NCI-H2029 (cell line): ENCODE data around the gene RAD51.

Experiments
- DNase-seq: peaks from one replicate; lab custom pipeline; 2025; lab: John Stamatoyannopoulos, UW

The RAD51 gene

DNA sequence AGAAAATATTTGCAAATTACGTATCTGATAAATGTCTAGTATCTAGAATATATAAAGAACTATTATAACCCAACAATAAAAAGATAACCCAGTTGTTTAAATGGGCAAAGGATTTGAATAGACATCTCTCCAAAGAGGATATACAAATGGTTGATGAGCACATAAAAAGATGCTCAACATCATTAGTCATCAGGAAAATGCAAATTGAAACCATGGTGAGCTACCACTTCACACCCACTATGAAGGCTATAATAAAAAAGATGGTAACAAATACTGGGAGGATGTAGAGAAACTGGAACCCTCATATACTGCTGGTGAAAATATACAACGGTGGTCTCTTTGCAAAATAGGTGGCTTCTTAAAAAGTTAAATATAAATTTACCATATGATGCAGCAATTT lies 28.0 kb downstream of the RAD51 start:
- no peak for DNase-seq

DNA sequence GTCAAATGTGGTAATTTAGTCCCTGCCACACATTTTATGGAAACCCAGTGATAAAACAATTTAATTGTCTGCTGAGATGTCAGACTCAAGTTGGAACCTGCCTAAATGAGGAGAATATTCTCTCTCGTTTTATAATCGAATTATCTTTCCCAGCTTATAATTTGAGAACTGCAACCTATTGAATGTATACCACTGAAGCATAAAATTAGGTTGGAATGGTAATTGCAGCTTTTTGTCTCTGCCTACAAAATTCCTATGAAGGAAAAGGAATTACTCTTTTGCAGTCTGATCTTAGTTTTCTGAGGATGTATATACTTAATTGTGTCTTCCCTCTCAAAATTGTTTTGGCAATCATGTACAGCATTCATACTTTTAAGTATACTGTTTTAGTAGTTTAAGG lies 28.9 kb downstream of the RAD51 start:
- DNase-seq: no peak

DNA sequence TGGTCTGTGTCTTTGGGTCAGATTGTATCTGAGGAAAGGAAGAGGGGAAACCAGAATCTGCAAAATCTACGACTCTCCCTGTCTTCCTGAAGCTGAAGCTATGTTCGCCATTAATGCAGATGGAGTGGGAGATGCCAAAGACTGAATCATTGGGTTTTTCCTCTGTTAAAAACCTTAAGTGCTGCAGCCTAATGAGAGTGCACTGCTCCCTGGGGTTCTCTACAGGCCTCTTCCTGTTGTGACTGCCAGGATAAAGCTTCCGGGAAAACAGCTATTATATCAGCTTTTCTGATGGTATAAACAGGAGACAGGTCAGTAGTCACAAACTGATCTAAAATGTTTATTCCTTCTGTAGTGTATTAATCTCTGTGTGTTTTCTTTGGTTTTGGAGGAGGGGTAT lies 36.1 kb downstream of the RAD51 start:
- DNase-seq: no peak

DNA sequence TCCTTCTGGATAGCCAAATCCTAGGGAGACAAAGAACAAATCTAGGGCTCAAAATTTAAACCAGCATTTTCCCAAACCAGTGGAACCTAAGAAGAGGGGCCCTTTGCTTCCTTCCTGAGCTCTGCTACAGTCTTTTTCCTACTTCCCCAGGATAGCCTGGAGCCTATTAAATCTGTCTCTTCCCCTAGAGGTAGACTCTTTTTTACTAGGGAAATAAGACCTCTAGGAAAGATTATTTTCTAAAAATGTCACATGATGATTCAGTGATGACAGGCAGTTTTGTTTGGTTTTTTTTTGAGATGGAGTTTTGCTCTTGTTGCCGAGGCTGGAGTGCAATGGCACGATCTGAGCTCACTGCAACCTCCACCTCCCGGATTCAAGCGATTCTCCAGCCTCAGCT lies 41.6 kb downstream of the RAD51 start:
- DNase-seq: no peak

DNA sequence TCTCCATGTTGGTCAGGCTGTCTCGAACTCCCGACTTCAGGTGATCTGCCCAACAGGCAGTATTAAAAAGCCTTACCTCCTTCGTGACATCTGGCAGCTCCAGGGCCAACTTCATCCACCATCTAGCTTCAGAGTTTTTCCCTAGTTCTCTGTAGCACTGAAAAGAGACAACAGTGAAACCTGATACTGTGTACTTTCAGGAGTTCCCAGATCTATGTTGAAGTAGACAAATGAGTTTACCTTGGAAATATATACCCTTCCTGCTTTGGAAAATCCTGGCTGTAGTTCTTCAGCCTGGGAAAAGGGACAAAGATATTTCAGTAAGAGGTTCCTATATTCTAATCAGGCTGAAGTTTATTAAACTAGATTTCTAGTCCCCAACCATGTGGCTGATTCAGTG lies 42.1 kb downstream of the RAD51 start:
- DNase-seq: no peak

DNA sequence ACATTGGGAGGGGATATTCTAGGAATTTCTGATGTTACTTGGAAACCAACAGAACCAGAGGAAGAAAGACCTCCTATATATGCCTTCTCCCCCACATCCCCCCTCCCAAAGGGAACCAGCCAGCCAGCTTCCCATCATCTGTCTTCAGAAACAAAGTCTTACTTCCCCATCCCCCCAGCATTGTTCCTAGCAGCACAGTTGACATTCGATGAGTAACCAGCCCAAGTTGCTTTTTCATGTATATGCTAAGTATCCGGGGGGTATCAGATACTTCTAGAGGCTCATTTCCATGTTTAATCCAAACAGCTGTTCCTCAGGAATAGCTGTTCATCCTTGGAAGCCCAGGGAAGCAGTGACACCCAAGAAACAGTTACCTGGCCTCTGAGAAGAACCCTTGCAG lies 44.1 kb downstream of the RAD51 start:
- no peak for DNase-seq

DNA sequence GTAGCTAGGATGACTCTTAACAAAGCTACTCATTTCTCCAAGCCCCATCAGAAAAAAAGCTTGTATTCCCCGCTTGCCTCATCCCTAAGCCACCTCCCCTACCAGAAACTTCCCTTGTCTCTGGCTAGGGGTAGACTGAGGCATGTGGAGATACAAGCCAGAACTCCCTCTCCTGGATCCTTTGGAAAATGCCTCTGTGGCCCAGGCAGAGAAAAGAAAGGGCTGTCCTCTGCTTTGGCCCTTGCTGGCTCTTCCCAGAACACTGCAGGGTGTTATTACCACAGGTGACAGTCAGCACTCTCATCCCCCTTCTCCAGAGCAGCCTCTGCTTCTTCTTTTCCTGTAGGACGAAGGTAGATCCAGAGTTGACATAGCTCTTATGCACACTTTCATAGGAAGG lies 44.9 kb downstream of the RAD51 start:
- no peak for DNase-seq

DNA sequence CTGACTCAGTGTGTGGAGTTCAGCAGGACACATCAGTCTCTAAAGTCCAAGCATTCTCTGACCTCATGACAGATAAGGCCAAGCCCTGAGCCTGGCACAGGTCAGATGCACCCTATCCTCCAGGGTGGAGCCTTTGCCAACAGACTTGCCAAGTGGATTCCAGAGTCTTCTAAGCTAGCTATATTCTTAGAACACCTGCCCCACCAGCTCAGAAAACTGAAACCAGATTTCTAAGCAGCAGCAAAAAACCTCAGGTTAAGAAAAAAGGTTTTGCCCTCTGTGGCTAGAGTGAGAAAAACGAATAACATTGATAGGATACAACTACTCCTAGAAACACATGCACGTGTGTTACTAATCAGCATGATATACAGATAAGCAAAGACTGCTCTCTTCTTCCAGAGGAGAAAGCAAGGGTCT lies 48.5 kb downstream of the RAD51 start:
- DNase-seq: no peak

DNA sequence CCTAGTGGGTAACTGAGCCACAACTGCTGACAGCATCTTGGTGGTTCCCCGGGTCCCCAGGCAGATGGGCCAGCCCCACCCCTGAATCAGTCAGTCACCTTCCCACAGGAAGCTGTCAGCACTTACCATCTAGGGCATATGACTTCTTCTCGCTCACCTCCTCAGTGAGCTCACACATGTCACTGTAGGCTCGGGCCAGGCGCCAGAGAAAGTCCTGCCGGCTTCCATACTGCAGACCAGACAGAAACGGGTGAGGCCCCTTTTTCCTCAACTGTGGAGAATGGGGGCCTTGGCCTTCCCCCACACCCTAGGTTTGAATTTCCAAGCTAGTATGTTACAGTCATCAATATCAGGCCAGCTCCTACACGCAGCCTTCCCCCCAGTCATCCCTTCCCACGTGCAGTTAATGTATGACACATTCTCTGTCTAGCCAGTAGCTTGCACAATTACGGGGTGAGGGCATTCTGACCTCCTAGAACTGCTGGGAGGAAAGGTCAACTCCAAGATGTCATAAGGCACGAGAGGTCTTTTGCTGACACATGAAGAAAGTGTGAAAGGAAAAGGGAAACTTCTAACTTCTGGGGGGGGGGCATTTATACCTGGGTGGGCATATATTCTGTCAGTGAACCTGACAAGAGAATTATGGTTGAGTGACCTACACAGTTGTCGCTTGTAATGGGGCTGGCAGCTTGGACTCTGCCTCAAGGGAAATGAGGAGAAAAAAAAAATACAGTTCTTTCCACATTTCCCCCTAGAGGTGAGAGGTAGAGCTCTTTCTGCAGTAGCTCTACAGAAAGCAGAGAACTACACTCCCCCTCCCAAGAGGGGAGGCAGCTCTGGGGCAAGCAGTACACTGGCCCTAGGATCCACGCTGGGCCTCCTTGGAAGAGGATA lies 49.2 kb downstream of the RAD51 start:
- no peak for DNase-seq

DNA sequence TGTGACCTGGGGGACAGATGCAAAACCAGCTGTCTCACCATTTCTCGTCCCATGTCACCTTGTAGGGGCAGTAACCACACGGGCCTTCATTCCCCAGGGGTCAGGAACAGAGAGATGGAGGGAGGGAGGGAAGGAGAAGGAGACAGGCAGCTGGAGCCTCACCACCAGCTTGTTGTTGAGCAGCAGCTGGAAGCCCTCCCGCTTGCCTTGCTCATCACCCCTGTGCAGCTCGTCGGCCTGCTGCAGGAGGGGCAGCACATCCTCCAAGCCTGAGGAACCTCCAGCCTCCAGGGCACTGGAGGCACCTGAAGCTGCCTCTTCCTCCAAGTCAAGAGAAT lies 49.8 kb downstream of the RAD51 start:
- no peak for DNase-seq

DNA sequence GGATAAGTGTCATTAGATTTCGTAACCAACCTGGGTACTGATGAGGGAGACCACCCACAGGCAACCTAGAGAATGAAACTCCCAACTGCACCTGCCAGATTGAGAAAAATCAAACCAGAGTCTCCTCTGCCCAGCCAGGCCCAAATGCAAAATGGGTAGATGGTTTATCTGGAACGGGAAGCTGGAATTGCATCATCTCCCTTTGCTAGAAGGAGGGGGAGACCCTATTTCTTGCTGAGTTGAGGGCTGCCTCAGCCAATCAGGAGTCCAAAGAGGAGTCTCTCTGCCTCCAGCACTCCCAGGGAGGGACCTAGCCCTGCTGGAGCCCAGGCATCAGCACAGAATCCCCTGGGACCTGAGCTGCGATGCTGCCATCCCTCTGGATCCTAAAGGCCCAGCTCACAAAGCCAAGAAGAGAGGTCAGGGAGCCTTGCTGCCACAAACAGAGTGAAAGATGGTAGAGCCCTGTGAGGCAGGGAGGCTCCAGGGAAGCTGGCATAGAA lies 52.0 kb downstream of the RAD51 start:
- no peak for DNase-seq

DNA sequence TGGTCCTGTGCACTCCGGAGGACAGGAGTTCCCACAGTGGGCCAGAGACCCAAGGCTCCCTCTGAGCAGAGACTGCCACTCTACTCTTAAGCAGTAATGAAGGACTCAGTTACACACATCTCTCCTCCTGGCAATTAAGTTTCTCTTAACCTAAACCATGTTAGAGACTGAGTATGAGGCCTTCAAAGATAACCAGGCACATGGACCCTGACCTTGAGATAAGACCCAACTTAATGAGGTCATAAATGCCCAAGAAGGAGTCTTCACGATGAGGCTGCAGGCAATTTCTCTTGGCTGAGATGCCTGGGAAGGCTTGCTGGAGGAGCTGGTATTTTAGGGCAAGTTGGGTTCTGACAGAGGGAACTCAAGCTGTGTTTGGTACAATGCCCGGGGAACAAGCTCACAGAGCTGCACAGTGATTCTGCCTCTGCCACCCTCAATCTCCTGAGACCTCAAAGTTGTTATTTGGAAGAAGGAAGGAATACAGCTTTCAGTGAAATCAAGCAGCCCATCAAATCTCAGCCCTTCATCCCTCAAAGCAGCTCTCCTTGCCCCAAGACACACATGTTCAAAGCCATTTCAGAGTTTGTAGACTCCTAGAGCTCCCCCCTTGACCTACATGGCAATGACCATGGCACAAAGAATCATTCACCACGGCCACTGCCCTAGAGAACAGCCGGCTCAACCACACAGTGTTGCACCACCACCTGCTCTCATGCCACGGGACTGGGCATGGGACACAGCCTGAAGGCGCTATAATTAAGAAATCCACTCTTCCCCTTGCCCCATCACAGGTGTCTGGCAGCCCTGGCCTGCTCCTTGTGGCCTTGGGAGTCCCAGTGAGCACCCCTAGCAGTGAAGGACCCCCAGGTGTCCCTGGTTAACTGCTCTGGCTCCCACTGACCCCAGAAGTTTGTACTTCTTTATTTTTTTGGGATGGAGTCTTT lies 53.0 kb downstream of the RAD51 start:
- DNase-seq: no peak

DNA sequence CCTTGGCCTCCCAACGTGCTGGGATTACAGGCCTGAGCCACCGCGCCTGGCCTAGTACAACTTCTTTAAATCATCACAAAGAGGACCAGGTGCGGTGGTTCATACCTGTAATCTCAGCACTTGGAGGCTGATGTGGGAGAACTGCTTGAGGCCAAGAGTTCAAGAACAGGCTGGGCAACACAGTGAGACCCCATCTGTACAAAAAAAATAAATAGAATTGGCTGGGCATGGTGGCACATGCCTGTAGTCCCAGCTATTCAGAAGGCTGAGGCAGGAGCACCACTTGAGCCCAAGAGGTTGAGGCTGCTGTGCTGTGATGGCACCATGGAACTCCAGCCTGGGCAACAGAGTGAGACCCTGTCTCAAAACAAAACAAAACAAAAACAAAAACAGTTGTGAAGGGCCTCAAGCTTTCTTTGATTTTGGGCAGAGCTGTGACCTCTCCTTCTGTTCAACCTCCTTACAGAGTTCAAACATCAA lies 54.2 kb downstream of the RAD51 start:
- DNase-seq: no peak

DNA sequence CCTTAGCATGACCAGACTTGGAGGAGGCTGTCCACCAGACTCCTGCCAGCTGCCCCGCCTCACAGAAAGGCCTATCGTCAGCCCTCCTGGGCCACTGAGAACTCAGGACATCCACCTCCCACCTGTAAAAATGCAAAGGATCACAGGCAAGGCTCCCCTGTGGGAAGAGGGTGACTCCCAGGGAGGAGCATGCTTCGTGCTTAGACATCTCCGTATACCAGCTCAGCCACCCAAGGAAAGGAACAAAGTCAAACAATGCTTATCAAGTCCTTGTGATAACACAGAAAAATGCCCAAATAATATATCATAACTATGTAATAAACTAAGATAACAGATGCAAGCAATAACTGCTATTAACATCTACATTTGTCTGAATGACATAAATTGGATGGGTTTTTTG lies 55.9 kb downstream of the RAD51 start:
- DNase-seq: no peak

DNA sequence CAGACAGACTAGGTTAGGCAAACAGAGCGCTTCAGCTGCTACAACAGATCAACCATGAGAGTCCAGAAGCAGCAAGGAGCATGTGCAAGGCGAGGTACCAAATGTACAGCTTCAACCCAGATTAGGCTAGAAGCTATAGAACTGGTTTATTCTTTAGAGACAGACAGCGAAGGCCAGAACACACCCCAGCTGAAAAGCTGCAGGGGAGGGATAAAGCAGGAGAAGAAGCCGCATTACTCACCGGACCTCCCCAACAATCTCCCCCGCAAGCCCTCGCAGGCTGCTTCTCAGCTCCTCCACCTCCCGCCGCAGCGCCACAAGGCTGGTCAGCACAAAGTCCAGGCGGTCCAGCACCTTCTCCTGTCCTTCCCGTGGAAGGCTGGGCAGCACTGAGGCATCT lies 56.8 kb downstream of the RAD51 start:
- no peak for DNase-seq

DNA sequence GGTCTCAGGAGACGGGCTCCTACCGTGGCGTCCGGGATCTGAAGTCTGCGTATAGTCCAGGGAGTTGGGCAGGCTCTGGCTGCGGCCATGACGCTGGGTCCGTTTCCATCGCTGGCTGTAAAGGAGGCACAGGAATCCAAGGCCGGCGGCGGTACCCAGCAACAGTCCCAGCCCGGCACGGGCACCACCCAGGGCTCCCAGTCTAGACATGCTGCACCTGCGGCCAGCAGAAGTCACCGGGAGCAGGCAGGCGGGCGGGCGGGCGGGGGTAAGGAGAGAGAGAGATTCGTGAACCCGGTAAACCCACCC lies 59.6 kb downstream of the RAD51 start:
- DNase-seq: no peak

DNA sequence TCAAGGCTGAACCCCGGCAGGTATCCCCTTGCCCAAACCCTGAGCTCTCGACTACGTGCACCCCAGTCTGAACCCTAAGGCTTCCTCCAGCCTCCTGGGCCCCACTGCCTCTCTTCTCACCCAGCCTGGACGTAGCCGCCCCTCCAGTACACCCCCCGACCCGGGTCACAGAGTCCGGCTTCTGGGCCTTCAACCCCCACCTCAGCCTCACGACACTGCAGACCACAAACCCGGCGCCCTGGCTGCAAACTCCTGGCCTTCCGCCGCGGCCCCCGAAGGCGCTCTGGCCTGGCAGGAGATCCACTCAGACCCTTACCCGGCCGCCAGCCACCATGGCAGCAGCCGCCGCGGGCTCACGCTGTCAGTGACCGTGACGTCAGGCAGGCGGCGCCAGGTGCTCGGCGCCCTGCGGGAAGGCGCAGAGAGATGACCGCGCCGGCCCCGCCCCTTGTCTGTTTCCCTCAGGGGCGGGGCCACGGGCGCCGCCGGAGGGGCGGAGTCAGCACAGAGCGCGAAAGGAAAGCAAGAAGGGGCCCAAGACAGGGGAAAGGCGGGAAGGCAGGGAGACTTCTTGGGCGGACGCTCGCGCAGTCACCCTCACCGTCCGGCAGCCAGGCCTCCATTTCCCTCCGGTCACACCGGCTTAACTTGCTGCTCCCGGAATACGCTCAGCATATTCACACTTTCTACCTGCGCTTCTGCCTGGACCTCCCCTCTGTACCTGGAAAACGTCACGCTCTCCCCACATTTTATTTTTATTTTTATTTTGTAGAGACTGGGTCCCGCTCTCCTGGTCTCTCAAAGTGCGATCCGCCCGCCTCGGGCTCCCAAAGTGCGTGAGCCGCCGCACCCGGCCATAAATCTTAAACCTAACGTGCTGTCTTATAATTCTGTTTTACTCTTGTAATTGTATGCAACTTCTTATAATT lies 60.2 kb downstream of the RAD51 start, which contains the start of gene RMDN3:
Gene RMDN3, minus strand, starts transcription at position 372 of the 929 bp plus-strand sequence. CDS start 471 bp downstream, outside the sequence.
- DNase-seq: peak; percentile 65

DNA sequence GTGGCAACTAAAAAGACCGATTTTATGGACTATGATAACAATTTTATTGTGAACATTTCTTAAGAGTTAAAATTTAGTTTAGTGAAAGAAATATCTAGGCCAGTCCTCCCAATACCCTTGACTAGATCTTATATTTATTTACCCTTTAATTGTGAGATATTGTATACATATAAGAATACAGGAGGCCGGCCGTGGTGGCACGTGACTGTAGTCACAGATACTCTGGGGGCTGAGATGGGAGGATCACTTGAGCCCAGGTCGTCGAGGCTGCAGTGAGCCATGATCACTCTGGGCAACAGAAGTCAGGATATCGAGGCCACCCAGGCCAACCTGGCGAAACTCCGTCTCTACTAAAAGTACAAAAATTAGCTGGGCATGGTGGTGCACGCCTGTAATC lies 60.8 kb downstream of the RAD51 start:
- DNase-seq: no peak

DNA sequence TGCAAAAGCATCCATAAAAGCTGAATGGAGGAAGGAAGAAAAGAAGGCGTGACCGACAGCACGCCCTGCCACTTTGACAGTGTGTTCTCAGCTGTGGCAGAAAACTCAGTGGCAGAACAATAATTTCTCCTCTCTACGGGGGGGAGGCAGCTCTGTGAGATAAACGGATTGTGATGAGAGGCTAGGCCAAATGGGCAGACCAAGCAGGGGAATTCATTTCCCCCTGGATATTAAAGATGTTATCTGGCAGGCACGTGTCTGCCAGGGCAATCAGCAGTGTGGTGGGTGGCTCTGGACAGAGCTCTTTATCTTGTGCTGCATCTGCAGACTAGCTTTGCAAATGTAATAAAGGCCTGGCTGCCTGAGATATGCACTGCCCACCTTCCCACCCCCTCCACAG lies 62.0 kb downstream of the RAD51 start:
- no peak for DNase-seq

DNA sequence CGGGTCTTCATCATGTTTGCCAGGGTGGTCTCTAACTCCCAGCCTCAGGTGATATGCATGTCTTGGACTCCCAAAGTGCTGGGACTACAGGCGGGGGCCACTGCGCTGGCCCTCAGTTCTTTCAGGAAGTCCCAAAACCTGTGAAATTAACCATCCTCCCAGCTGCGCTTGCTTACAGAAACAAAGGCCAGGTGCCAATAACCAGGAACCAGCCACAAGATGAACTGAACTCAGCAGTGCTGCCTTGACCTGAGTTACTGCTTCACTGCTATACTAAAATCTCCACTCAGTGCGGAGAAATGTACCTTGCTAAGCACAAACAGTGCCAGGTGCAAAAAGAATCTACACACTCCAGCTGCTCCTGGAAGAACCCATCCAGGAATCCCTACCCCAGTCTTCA lies 65.0 kb downstream of the RAD51 start:
- DNase-seq: no peak

DNA sequence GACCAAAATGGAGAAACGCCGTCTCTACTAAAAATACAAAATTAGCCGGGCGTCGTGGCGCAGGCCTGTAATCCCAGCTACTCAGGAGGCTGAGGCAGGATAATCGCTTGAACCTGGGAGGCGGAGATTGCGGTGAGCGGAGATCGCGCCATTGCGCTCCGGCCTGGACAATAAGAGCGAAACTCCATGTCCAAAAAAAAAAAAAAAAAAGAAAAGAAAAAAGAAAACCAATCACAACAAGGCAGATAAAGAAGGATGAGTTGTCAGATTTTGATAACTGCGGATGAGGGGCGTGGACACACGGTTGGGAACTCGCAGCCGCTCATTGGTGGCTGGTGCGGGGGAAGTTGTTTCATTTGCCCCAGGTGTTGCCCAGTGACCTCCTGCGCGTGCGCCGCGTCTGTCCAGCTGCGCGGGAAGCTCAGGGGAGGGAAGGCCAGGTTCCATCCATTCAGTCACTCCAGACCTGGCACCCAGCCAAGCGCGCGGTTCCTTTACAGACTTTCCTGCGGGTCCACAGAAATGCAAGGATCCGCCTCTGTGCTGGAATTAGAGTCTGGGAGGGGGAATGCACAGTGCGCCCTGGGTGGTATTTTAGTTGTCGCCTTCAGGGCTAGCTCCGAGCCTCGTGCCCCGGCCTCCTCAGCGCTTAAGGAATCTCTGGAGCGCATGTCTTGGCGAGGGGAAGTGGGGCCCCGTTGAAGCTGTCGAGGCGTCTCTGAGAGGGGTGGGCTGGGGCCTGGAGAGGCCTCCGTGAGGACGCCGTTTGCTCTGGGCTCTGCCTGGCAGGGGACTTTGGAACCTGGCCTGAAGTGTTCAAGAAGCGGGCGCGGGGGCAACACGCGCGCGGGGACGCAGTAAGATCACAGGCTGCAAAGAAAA lies 68.2 kb downstream of the RAD51 start:
- peak; percentile 87 for DNase-seq
